Fibroblast of mammary gland (primary cell): Measurements from ENCODE around the gene ECT2.

Experiments
- DNase-seq: peaks from one replicate; pipeline ENCODE4 v3.0.0-alpha.2; 2010; ENCODE audit warnings: low read depth
- H3K4me3 ChIP-seq: 2 replicates; pipeline ENCODE4 v1.5.1; 2011; ENCODE audit warnings: low read depth, mild to moderate bottlenecking, low read length, moderate library complexity; ENCODE audit not compliant: control insufficient read depth
- CTCF ChIP-seq: conservative IDR thresholded peaks from 2 replicates; pipeline ENCODE4 v1.5.1; 2011; ENCODE audit warnings: low read depth, low read length, inconsistent platforms; ENCODE audit not compliant: control insufficient read depth, insufficient read depth

The ECT2 gene

GRCh38 chr3:172705170-172705569 lies 45.4 kb upstream of the ECT2 start:
- TF ChIP-seq CTCF, result no peak
- DNase-seq, result no peak
- no peak overlapping the region for H3K4me3 ChIP-seq

- DNase-seq, result no peak
- H3K4me3 ChIP-seq, result no peak overlapping the region
- no peak for TF ChIP-seq CTCF
These were observed 43.5 kb upstream of the ECT2 start for GRCh38 chr3:172707030-172707429.

GRCh38 chr3:172707967-172708366 lies 42.6 kb upstream of the ECT2 start:
- peak; percentile 37 for DNase-seq
- no peak for TF ChIP-seq CTCF
- H3K4me3 ChIP-seq, result no peak overlapping the region

GRCh38 chr3:172708921-172709773 lies 41.4 kb upstream of the ECT2 start:
- no peak for TF ChIP-seq CTCF
- H3K4me3 ChIP-seq, result peak overlapping the region; percentile 95
- DNase-seq, result no peak

- peak; percentile 39 for DNase-seq
- no peak for TF ChIP-seq CTCF
- peak overlapping the region; percentile 95 for H3K4me3 ChIP-seq
These were observed 40.5 kb upstream of the ECT2 start for GRCh38 chr3:172709774-172710663.

- peak; percentile 86 for TF ChIP-seq CTCF
- DNase-seq, result peak; percentile 99
- H3K4me3 ChIP-seq, result peak within 1 kb of the TSS; percentile 95
These were observed 39.7 kb upstream of the ECT2 start, which contains the start of gene NCEH1 for GRCh38 chr3:172710664-172711453. Gene NCEH1 (minus strand): TSS chr3:172711067. CDS start chr3:172710984, 83 bp downstream.
